ENCODE data around the gene UNC13A.

Gene UNC13A

GRCh38 chr19:17556995-17557394 is 131.2 kb downstream of the UNC13A start:
- peak overlapping the region; percentile 94 for H3K4me3 ChIP-seq (ENCODE audit: insufficient read depth, low read length, poor library complexity, severe bottlenecking)
- no peak overlapping the region for H3K27ac ChIP-seq (ENCODE audit: low read depth, low read length)
- H3K9me2 ChIP-seq (replicated peaks; ENCODE audit: insufficient read depth, low read length), result no peaks in the 10 kb centered on the region
- peaks cover 20% of the 10 kb centered on the region for H3F3A ChIP-seq (ENCODE audit: insufficient read depth)
- H3K27me3 ChIP-seq (ENCODE audit: low read length), result no peaks in the 10 kb centered on the region
- 0 out of 2 replicates have a peak, but pooled peaks cover 2% of the 10 kb centered on the region for H3K36me3 ChIP-seq (ENCODE audit: low read length)
- no peak for TF ChIP-seq EZH2phosphoT487 (conservative IDR thresholded peaks at IDR 0.05; ENCODE audit: low read length)
- TF ChIP-seq, protein P1, sequence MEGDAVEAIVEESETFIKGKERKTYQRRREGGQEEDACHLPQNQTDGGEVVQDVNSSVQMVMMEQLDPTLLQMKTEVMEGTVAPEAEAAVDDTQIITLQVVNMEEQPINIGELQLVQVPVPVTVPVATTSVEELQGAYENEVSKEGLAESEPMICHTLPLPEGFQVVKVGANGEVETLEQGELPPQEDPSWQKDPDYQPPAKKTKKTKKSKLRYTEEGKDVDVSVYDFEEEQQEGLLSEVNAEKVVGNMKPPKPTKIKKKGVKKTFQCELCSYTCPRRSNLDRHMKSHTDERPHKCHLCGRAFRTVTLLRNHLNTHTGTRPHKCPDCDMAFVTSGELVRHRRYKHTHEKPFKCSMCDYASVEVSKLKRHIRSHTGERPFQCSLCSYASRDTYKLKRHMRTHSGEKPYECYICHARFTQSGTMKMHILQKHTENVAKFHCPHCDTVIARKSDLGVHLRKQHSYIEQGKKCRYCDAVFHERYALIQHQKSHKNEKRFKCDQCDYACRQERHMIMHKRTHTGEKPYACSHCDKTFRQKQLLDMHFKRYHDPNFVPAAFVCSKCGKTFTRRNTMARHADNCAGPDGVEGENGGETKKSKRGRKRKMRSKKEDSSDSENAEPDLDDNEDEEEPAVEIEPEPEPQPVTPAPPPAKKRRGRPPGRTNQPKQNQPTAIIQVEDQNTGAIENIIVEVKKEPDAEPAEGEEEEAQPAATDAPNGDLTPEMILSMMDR (IDR thresholded peaks at IDR 0.05; ENCODE audit: insufficient read depth, low read length, poor library complexity, severe bottlenecking), result no peak
- H3K9ac ChIP-seq (ENCODE audit: low read length), result peak overlapping the region; percentile 98
- peaks cover 20% of the 10 kb centered on the region for H3K79me2 ChIP-seq (ENCODE audit: insufficient read depth, low read length)
- H4K20me1 ChIP-seq (ENCODE audit: low read depth, low read length), result no peaks in the 10 kb centered on the region
- peak overlapping the region; percentile 86 for H3K4me2 ChIP-seq (ENCODE audit: low read depth, low read length, poor library complexity, severe bottlenecking)
- H2AFZ ChIP-seq (ENCODE audit: low read depth, low read length, severe bottlenecking), result no peak overlapping the region
- no peaks in the 10 kb centered on the region for H3K9me3 ChIP-seq (ENCODE audit: insufficient read depth, low read length)

GRCh38 chr19:17555929-17556813 is 132.0 kb downstream of the UNC13A start:
- H3K27ac ChIP-seq (ENCODE audit: low read depth, low read length), result peak overlapping the region; percentile 64
- H2AFZ ChIP-seq (ENCODE audit: low read depth, low read length, severe bottlenecking), result peak overlapping the region; percentile 78

GRCh38 chr19:17555480-17555928 is 132.7 kb downstream of the UNC13A start, which contains the start of gene COLGALT1:
TSS of gene COLGALT1 (plus strand) at chr19:17555649. CDS start at chr19:17555714, 65 bp downstream.
- peak within 1 kb of the TSS; percentile 98 for H3K9ac ChIP-seq (ENCODE audit: low read length)
- no peak for TF ChIP-seq EZH2phosphoT487 (conservative IDR thresholded peaks at IDR 0.05; ENCODE audit: low read length)
- TF ChIP-seq, protein P1 (IDR thresholded peaks at IDR 0.05; ENCODE audit: insufficient read depth, low read length, poor library complexity, severe bottlenecking), result no peak
- peak within 1 kb of the TSS; percentile 94 for H3K4me3 ChIP-seq (ENCODE audit: insufficient read depth, low read length, poor library complexity, severe bottlenecking)
- H3K36me3 ChIP-seq (ENCODE audit: low read length), result peaks cover 5% of the 10 kb centered on the region; the same call in 1 of the 2 replicates
- H3K9me3 ChIP-seq (ENCODE audit: insufficient read depth, low read length), result no peaks in the 10 kb centered on the region
- H3K79me2 ChIP-seq (ENCODE audit: insufficient read depth, low read length), result peaks cover 20% of the 10 kb centered on the region
- H3K4me2 ChIP-seq (ENCODE audit: low read depth, low read length, poor library complexity, severe bottlenecking), result peak within 1 kb of the TSS; percentile 86
- H3K27me3 ChIP-seq (ENCODE audit: low read length), result no peaks in the 10 kb centered on the region
- no peaks in the 10 kb centered on the region for H4K20me1 ChIP-seq (ENCODE audit: low read depth, low read length)
- no peaks in the 10 kb centered on the region for H3K9me2 ChIP-seq (replicated peaks; ENCODE audit: insufficient read depth, low read length)
- peak within 1 kb of the TSS; percentile 79 for H2AFZ ChIP-seq (ENCODE audit: low read depth, low read length, severe bottlenecking)
- H3K27ac ChIP-seq (ENCODE audit: low read depth, low read length), result peak within 1 kb of the TSS; percentile 64
- H3F3A ChIP-seq (ENCODE audit: insufficient read depth), result peaks cover 24% of the 10 kb centered on the region

More at GRCh38 chr19:17555929-17556813, 132.0 kb downstream of the UNC13A start:
- TF ChIP-seq, protein P1 (IDR thresholded peaks at IDR 0.05; ENCODE audit: insufficient read depth, low read length, poor library complexity, severe bottlenecking), result no peak
- TF ChIP-seq EZH2phosphoT487 (conservative IDR thresholded peaks at IDR 0.05; ENCODE audit: low read length), result no peak
- Histone ChIP-seq H3K27me3 (ENCODE audit: low read length) (no peaks in the 10 kb centered on the region), H3F3A (ENCODE audit: insufficient read depth) (peaks cover 24% of the 10 kb centered on the region), H4K20me1 (ENCODE audit: low read depth, low read length) (no peaks in the 10 kb centered on the region), H3K9me2 (replicated peaks; ENCODE audit: insufficient read depth, low read length) (no peaks in the 10 kb centered on the region), H3K9ac (ENCODE audit: low read length) (peak overlapping the region; percentile 98), H3K9me3 (ENCODE audit: insufficient read depth, low read length) (no peaks in the 10 kb centered on the region), H3K4me3 (ENCODE audit: insufficient read depth, low read length, poor library complexity, severe bottlenecking) (peak overlapping the region; percentile 94), H3K36me3 (ENCODE audit: low read length) (peaks cover 5% of the 10 kb centered on the region; the same call in 1 of the 2 replicates), H3K4me2 (ENCODE audit: low read depth, low read length, poor library complexity, severe bottlenecking) (peak overlapping the region; percentile 86), H3K79me2 (ENCODE audit: insufficient read depth, low read length) (peaks cover 20% of the 10 kb centered on the region)
